ENCODE results near the gene GLRX.
"Not testable (repeated sequence)": the region's sequence is repeated elsewhere in the genome, so short reads cannot be mapped to it uniquely, and the experiment has no call there.

Gene GLRX

GRCh38 chr5:95853490-95853889 is 31.0 kb upstream of the GLRX start:
- no peak overlapping the region for H3K9ac ChIP-seq (ENCODE audit: low read length)
- H4K20me1 ChIP-seq (ENCODE audit: low read depth, low read length), result no peaks in the 10 kb centered on the region
- H3K4me2 ChIP-seq (ENCODE audit: low read depth, low read length, poor library complexity, severe bottlenecking), result no peak overlapping the region
- no peaks in the 10 kb centered on the region for H3F3A ChIP-seq (ENCODE audit: insufficient read depth)
- H3K9me2 ChIP-seq (replicated peaks; ENCODE audit: insufficient read depth, low read length), result no peaks in the 10 kb centered on the region
- H2AFZ ChIP-seq (ENCODE audit: low read depth, low read length, severe bottlenecking), result no peak overlapping the region
- H3K9me3 ChIP-seq (ENCODE audit: insufficient read depth, low read length), result no peaks in the 10 kb centered on the region
- H3K27me3 ChIP-seq (ENCODE audit: low read length), result no peaks in the 10 kb centered on the region
- no peak overlapping the region for H3K27ac ChIP-seq (ENCODE audit: low read depth, low read length)
- TF ChIP-seq EZH2phosphoT487 (conservative IDR thresholded peaks at IDR 0.05; ENCODE audit: low read length) (no peak), CTCF (IDR thresholded peaks at IDR 0.05; ENCODE audit: insufficient read depth, low read length, poor library complexity, severe bottlenecking) (no peak)
- H3K79me2 ChIP-seq (ENCODE audit: insufficient read depth, low read length), result no peaks in the 10 kb centered on the region
- no peak overlapping the region for H3K4me3 ChIP-seq (ENCODE audit: insufficient read depth, low read length, poor library complexity, severe bottlenecking)
- no peaks in the 10 kb centered on the region for H3K36me3 ChIP-seq (ENCODE audit: low read length)

GRCh38 chr5:95852567-95852966 is 30.0 kb upstream of the GLRX start:
- no peak overlapping the region for H3K4me2 ChIP-seq (ENCODE audit: low read depth, low read length, poor library complexity, severe bottlenecking)
- no peak overlapping the region for H2AFZ ChIP-seq (ENCODE audit: low read depth, low read length, severe bottlenecking)
- H3K27ac ChIP-seq (ENCODE audit: low read depth, low read length), result no peak overlapping the region
- no peak overlapping the region for H3K4me3 ChIP-seq (ENCODE audit: insufficient read depth, low read length, poor library complexity, severe bottlenecking)
- no peaks in the 10 kb centered on the region for H3K9me2 ChIP-seq (replicated peaks; ENCODE audit: insufficient read depth, low read length)
- no peak overlapping the region for H3K9ac ChIP-seq (ENCODE audit: low read length)
- no peaks in the 10 kb centered on the region for H3K36me3 ChIP-seq (ENCODE audit: low read length)
- no peaks in the 10 kb centered on the region for H4K20me1 ChIP-seq (ENCODE audit: low read depth, low read length)
- H3F3A ChIP-seq (ENCODE audit: insufficient read depth), result no peaks in the 10 kb centered on the region
- H3K9me3 ChIP-seq (ENCODE audit: insufficient read depth, low read length), result no peaks in the 10 kb centered on the region
- no peaks in the 10 kb centered on the region for H3K79me2 ChIP-seq (ENCODE audit: insufficient read depth, low read length)
- TF ChIP-seq CTCF (IDR thresholded peaks at IDR 0.05; ENCODE audit: insufficient read depth, low read length, poor library complexity, severe bottlenecking) (no peak), EZH2phosphoT487 (conservative IDR thresholded peaks at IDR 0.05; ENCODE audit: low read length) (no peak)
- H3K27me3 ChIP-seq (ENCODE audit: low read length), result no peaks in the 10 kb centered on the region

GRCh38 chr5:95851141-95851540 is 28.6 kb upstream of the GLRX start:
- not testable (repeated sequence) for H2AFZ ChIP-seq (ENCODE audit: low read depth, low read length, severe bottlenecking); H3K9ac ChIP-seq (ENCODE audit: low read length); H3K4me3 ChIP-seq (ENCODE audit: insufficient read depth, low read length, poor library complexity, severe bottlenecking); H3K27ac ChIP-seq (ENCODE audit: low read depth, low read length); H4K20me1 ChIP-seq (ENCODE audit: low read depth, low read length); H3K9me2 ChIP-seq (replicated peaks; ENCODE audit: insufficient read depth, low read length); H3K4me2 ChIP-seq (ENCODE audit: low read depth, low read length, poor library complexity, severe bottlenecking); H3K36me3 ChIP-seq (ENCODE audit: low read length); H3K79me2 ChIP-seq (ENCODE audit: insufficient read depth, low read length); H3F3A ChIP-seq (ENCODE audit: insufficient read depth); H3K27me3 ChIP-seq (ENCODE audit: low read length); H3K9me3 ChIP-seq (ENCODE audit: insufficient read depth, low read length)

- H3K4me3 ChIP-seq (ENCODE audit: insufficient read depth, low read length, poor library complexity, severe bottlenecking), result no peak overlapping the region
- TF ChIP-seq CTCF (IDR thresholded peaks at IDR 0.05; ENCODE audit: insufficient read depth, low read length, poor library complexity, severe bottlenecking), result no peak
- no peak for TF ChIP-seq EZH2phosphoT487 (conservative IDR thresholded peaks at IDR 0.05; ENCODE audit: low read length)
- no peaks in the 10 kb centered on the region for H3K9me3 ChIP-seq (ENCODE audit: insufficient read depth, low read length)
- no peaks in the 10 kb centered on the region for H4K20me1 ChIP-seq (ENCODE audit: low read depth, low read length)
- H3K27ac ChIP-seq (ENCODE audit: low read depth, low read length), result no peak overlapping the region
- no peaks in the 10 kb centered on the region for H3K27me3 ChIP-seq (ENCODE audit: low read length)
- H2AFZ ChIP-seq (ENCODE audit: low read depth, low read length, severe bottlenecking), result no peak overlapping the region
- H3K9ac ChIP-seq (ENCODE audit: low read length), result no peak overlapping the region
- no peaks in the 10 kb centered on the region for H3K9me2 ChIP-seq (replicated peaks; ENCODE audit: insufficient read depth, low read length)
- H3K79me2 ChIP-seq (ENCODE audit: insufficient read depth, low read length), result no peaks in the 10 kb centered on the region
- H3K4me2 ChIP-seq (ENCODE audit: low read depth, low read length, poor library complexity, severe bottlenecking), result no peak overlapping the region
- H3K36me3 ChIP-seq (ENCODE audit: low read length), result no peaks in the 10 kb centered on the region
- no peaks in the 10 kb centered on the region for H3F3A ChIP-seq (ENCODE audit: insufficient read depth)
Observed at GRCh38 chr5:95850391-95850894, 27.9 kb upstream of the GLRX start.
